ENCODE measurements around the gene RBM42.

RBM42 gene

DNA sequence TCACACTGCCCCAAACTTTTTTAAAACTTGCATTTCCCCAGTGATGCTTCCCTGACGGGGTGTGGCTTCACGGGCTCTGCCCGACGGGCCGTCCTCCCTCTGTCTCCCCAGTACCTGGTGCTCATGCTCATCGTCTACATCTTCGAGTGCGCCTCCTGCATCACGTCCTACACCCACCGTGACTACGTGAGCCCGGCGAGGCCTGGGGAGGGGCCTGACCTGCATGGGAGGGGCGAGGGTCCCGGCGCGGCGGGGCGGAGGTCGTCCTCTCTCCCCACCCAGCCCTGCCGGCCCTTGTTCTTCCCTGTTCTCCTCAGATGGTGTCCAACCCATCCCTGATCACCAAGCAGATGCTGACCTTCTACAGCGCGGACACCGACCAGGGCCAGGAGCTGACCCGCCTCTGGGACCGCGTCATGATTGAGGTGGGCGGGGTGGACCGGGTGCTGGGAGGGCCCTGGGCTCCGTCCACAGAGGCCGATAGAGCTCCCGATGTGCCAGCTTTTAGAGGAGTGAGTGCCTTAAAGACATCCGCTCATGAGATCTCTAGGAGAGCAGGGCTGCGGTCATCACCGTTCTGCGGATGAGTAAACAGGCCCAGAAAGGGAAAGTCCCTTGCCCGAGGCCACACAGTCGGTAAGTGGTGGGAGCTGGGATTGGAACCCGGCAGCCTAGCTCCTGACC, 44.4 kb downstream of the RBM42 start:
- Histone ChIP-seq H3K36me3 (ENCODE audit: insufficient read depth, low read length) (no peaks in the 10 kb centered on the region), H3F3A (ENCODE audit: low read depth) (no peaks in the 10 kb centered on the region), H3K9me2 (replicated peaks; ENCODE audit: low read depth, low read length) (no peaks in the 10 kb centered on the region), H2AFZ (ENCODE audit: low read length) (no peak overlapping the region), H3K9ac (ENCODE audit: low read depth, low read length, poor library complexity, severe bottlenecking) (no peak overlapping the region), H3K9me3 (ENCODE audit: insufficient read depth, low read depth, low read length) (no peaks in the 10 kb centered on the region), H3K4me1 (ENCODE audit: insufficient read depth, low read length, poor library complexity, severe bottlenecking) (no peaks in the 10 kb centered on the region), H3K27me3 (ENCODE audit: insufficient read depth, low read length, poor library complexity, severe bottlenecking) (no peaks in the 10 kb centered on the region), H3K79me2 (ENCODE audit: insufficient read depth, low read length) (no peaks in the 10 kb centered on the region), H3K4me3 (ENCODE audit: low read length, poor library complexity, severe bottlenecking) (no peak overlapping the region), H4K20me1 (ENCODE audit: insufficient read depth, low read length, poor library complexity, severe bottlenecking) (no peaks in the 10 kb centered on the region), H3K4me2 (ENCODE audit: low read depth, low read length, poor library complexity, severe bottlenecking) (no peak overlapping the region)
- no peak for TF ChIP-seq EZH2phosphoT487 (IDR thresholded peaks at IDR 0.05; ENCODE audit: borderline replicate concordance)
- TF ChIP-seq, protein P1, sequence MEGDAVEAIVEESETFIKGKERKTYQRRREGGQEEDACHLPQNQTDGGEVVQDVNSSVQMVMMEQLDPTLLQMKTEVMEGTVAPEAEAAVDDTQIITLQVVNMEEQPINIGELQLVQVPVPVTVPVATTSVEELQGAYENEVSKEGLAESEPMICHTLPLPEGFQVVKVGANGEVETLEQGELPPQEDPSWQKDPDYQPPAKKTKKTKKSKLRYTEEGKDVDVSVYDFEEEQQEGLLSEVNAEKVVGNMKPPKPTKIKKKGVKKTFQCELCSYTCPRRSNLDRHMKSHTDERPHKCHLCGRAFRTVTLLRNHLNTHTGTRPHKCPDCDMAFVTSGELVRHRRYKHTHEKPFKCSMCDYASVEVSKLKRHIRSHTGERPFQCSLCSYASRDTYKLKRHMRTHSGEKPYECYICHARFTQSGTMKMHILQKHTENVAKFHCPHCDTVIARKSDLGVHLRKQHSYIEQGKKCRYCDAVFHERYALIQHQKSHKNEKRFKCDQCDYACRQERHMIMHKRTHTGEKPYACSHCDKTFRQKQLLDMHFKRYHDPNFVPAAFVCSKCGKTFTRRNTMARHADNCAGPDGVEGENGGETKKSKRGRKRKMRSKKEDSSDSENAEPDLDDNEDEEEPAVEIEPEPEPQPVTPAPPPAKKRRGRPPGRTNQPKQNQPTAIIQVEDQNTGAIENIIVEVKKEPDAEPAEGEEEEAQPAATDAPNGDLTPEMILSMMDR (conservative IDR thresholded peaks at IDR 0.05; ENCODE audit: low read length): no peak

DNA sequence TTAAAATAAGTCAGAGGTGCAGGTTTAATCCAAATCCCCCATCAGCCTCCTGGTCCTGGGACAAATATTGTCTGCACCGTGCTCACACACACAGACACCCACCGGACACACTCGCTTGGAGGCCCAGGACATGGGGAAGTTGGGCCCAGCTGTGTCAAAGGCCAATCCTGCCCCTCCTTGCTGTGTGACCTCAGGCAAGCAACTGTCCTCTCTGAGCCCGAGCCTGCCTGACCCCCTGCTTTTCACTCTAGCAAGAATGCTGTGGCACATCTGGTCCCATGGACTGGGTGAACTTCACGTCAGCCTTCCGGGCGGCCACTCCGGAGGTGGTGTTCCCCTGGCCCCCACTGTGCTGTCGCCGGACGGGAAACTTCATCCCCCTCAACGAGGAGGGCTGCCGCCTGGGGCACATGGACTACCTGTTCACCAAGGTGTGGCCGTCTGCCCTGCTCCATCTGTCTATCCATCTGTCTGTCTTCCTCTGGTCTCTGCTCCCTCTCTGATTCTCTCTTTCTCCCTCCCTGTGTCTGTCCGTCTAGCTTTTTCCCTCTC, 46.8 kb downstream of the RBM42 start:
- H4K20me1 ChIP-seq (ENCODE audit: insufficient read depth, low read length, poor library complexity, severe bottlenecking): no peaks in the 10 kb centered on the region
- H3K4me3 ChIP-seq (ENCODE audit: low read length, poor library complexity, severe bottlenecking): no peak overlapping the region
- no peak overlapping the region for H3K4me2 ChIP-seq (ENCODE audit: low read depth, low read length, poor library complexity, severe bottlenecking)
- H3K9me3 ChIP-seq (ENCODE audit: insufficient read depth, low read depth, low read length): no peaks in the 10 kb centered on the region
- H3K36me3 ChIP-seq (ENCODE audit: insufficient read depth, low read length): no peaks in the 10 kb centered on the region
- no peak overlapping the region for H3K9ac ChIP-seq (ENCODE audit: low read depth, low read length, poor library complexity, severe bottlenecking)
- H3F3A ChIP-seq (ENCODE audit: low read depth): no peaks in the 10 kb centered on the region
- H3K9me2 ChIP-seq (replicated peaks; ENCODE audit: low read depth, low read length): no peaks in the 10 kb centered on the region
- H3K79me2 ChIP-seq (ENCODE audit: insufficient read depth, low read length): no peaks in the 10 kb centered on the region
- H2AFZ ChIP-seq (ENCODE audit: low read length): no peak overlapping the region
- no peaks in the 10 kb centered on the region for H3K27me3 ChIP-seq (ENCODE audit: insufficient read depth, low read length, poor library complexity, severe bottlenecking)
- TF ChIP-seq EZH2phosphoT487 (IDR thresholded peaks at IDR 0.05; ENCODE audit: borderline replicate concordance): no peak
- TF ChIP-seq, protein P1 (conservative IDR thresholded peaks at IDR 0.05; ENCODE audit: low read length): no peak
- H3K4me1 ChIP-seq (ENCODE audit: insufficient read depth, low read length, poor library complexity, severe bottlenecking): no peaks in the 10 kb centered on the region

All from Loucy (cell line).